ENCODE measurements around the gene POLD1.

Gene POLD1

DNA sequence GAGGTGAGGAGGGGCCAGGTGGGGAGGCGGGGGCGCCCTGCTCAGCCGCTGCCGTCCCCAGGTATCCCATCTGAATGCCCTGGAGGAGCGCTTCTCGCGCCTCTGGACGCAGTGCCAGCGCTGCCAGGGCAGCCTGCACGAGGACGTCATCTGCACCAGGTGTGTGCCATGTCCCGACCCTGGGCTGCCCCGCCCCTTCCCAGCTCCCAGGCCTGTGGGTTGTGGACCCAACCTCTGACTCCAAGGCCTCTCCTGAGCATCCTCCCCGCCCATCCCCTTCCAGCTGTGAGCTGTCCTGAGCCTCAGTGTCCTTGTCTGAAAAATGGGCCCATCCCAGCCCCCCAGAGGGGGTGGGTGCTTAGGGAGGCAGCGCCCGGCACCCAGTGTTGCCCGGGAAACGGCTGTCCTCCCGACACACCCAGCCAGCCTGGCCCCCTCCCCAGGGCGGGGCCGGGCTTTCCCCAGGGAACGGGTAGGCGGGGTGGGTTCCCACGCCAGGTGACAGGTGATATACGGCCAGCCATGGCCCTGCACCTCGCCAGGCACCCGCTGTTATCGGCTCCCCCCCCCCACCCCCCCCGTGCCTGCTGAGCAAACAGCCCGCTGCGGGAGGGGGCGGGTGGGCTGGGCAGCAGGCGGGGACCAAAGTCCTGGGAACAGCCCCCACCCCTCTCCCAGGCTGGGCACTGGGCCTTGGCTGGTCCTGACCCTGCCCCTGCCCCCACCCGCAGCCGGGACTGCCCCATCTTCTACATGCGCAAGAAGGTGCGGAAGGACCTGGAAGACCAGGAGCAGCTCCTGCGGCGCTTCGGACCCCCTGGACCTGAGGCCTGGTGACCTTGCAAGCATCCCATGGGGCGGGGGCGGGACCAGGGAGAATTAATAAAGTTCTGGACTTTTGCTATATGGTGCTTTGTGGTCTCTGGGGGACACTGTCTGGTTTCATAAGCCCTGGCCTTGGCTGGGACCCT lies 33.2 kb downstream of the POLD1 start:
- no peak for DNase-seq (ENCODE audit: extremely low read depth in 1 of 2, low read depth in 1 of 2)

GRCh38 chr19:50418176-50419021 lies 34.3 kb downstream of the POLD1 start, which contains the start of gene SPIB:
Gene SPIB, plus strand, starts transcription at chr19:50418938. Its CDS starts 25 bp downstream, at chr19:50418963.
- DNase-seq (ENCODE audit: extremely low read depth in 1 of 2, low read depth in 1 of 2) = no peak

DNA sequence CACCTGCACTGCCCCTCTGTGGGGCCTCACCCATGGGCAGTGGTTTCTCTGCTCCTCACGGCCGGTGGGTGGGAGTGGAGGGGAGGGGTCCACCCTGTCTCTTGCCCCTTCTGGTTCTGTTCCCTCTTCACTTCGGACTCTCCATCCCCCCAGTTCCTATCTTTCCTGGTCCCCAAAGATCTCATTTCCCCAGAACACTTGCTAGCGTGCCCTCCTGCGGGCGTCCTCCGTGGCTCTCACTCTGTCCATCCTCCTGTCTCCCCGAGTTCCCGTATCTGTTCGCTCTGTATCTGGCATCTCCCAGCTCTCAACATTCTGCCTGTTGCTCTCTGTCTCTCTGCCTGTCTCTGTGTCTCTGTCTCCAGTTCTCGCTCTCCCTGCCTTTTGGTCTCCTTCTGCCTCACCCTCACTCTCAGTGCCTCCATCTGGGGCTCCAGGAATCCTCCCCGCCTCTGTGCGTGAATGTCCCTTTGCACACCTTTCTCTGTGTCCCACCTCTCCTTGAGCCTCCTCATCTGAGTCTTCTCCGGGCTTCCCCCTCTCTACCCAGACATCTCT lies 35.0 kb downstream of the POLD1 start:
- DNase-seq (ENCODE audit: extremely low read depth in 1 of 2, low read depth in 1 of 2) = no peak

DNA sequence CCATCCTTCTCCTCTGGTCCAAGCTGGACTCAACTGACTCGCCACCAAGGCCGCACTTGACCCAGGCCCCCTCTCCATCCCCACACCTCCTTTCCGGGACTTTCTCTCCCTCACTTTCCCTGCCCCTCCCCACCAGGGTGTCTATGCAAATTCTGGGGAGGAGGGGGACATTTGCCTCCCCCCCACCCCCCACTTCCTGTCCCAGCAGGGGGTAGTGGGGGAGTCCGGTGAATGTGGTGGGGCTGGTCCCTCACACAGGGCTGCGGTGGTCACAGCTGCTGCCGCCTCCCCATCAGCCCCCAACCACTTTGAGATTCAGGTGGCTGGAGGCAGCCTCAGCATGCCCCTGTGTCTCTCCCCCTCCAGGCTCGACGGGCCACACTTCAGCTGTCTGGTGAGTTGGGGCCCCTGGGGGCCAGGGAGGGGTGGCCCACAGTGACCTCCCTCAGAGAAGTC lies 35.5 kb downstream of the POLD1 start:
- DNase-seq (ENCODE audit: extremely low read depth in 1 of 2, low read depth in 1 of 2) = no peak

- no peak for DNase-seq (ENCODE audit: extremely low read depth in 1 of 2, low read depth in 1 of 2)
These were observed 36.0 kb downstream of the POLD1 start for GRCh38 chr19:50420127-50420526.

DNA sequence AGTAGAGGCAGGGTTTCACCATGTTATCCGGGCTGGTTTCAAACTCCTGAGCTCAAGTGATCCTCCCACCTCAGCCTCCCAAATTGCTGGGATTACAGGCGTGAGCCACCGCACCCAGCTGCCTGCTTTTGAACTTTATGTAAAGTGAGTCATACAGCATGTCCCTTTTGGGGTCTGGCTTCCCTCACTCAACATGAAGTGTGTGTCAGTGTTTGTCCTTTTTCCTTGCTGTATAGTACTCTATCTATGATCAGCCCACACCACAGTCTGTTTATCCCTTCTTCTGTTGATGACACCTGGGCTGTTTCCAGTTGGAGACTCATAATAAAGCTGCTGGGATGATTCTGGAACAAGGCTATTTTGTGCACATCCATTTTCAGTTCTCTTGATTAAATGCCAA lies 36.7 kb downstream of the POLD1 start:
- DNase-seq (ENCODE audit: extremely low read depth in 1 of 2, low read depth in 1 of 2) = no peak

GRCh38 chr19:50422397-50423278 lies 38.5 kb downstream of the POLD1 start:
- DNase-seq (ENCODE audit: extremely low read depth in 1 of 2, low read depth in 1 of 2) = no peak

- DNase-seq (ENCODE audit: extremely low read depth in 1 of 2, low read depth in 1 of 2) = no peak
These were observed 39.3 kb downstream of the POLD1 start for GRCh38 chr19:50423279-50424113.

- no peak for DNase-seq (ENCODE audit: extremely low read depth in 1 of 2, low read depth in 1 of 2)
These were observed 41.4 kb downstream of the POLD1 start for GRCh38 chr19:50425581-50425980.

DNA sequence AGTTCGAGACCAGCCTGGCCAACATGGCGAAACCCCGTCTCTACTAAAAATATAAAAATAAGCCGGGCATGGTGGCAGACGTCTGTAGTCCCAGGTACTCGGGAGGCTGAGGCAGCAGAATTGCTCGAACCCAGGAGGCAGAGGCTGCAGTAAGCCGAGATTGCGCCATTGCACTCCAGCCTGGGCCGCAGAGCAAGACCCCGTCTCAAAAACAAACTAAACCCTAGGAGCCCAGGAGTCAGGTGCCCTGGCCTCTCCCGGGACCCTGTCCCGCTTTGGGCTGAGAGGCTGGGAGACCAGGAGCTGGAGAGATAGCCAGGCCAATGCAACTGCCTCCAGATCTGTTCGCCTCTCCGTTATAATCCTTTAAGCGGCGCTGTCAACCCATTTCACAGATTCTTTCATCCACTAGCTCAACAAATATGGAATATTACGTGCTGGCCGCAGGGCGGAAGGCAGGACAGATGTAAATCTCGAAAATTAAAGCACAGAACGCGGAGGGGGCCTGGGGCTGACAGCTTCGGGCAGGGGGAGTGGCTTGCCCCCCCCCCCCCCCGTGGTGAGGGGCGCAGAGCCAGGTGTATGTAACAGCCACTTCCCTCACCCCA lies 43.3 kb downstream of the POLD1 start:
- no peak for DNase-seq (ENCODE audit: extremely low read depth in 1 of 2, low read depth in 1 of 2)

GRCh38 chr19:50427997-50428425 lies 43.9 kb downstream of the POLD1 start:
- peak in 1 of 2 donors; percentile 14 for DNase-seq (ENCODE audit: extremely low read depth in 1 of 2, low read depth in 1 of 2)

GRCh38 chr19:50428772-50429463 lies 44.8 kb downstream of the POLD1 start:
- no peak for DNase-seq (ENCODE audit: extremely low read depth in 1 of 2, low read depth in 1 of 2)

GRCh38 chr19:50430888-50431342 lies 46.8 kb downstream of the POLD1 start:
- no peak for DNase-seq (ENCODE audit: extremely low read depth in 1 of 2, low read depth in 1 of 2)

- peak; percentile 53 to 63 for DNase-seq (ENCODE audit: extremely low read depth in 1 of 2, low read depth in 1 of 2)
These were observed 47.4 kb downstream of the POLD1 start for GRCh38 chr19:50431343-50432220.

- no peak for DNase-seq (ENCODE audit: extremely low read depth in 1 of 2, low read depth in 1 of 2)
These were observed 48.3 kb downstream of the POLD1 start, which contains the start of gene MYBPC2 for GRCh38 chr19:50432221-50433028. Gene MYBPC2, plus strand, starts transcription at chr19:50432892. Its CDS starts 62 bp downstream, at chr19:50432954.
